Activated CD8-positive, alpha-beta memory T cell treated with anti-CD3 and anti-CD28 coated beads for 24 hours (primary cell): ENCODE measurements around the gene PRKRIP1.
"Not testable (repeated sequence)": the region's sequence is repeated elsewhere in the genome, so short reads cannot be mapped to it uniquely, and the experiment has no call there.

Experiments used
- DNase-seq: peaks from one replicate; pipeline ENCODE4 v3.0.0-alpha.2; 2020

The PRKRIP1 gene

GRCh38 chr7:102404005-102404861 lies 8.1 kb downstream of the PRKRIP1 start:
- peak; percentile 68 for DNase-seq

DNA sequence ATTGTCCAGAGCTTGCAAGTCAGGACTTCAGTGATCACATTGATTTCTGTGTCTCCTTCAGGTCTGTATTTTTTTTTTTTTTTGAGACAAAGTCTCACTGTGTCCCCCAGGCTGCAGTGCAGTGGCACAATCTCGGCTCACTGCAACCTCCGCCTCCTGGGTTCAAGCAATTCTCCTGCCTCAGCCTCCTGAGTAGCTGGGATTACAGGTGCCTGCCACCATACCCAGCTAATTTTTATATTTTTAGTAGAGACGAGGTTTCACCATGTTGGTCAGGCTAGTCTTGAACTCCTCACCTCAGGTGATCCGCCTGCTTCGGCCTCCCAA lies 8.7 kb downstream of the PRKRIP1 start:
- DNase-seq = not testable (repeated sequence)

GRCh38 chr7:102407910-102408309 lies 11.7 kb downstream of the PRKRIP1 start:
- no peak for DNase-seq

- not testable (repeated sequence) for DNase-seq
Measured at GRCh38 chr7:102408530-102408929, 12.4 kb downstream of the PRKRIP1 start.

GRCh38 chr7:102409340-102409739 lies 13.2 kb downstream of the PRKRIP1 start:
- DNase-seq = no peak

DNA sequence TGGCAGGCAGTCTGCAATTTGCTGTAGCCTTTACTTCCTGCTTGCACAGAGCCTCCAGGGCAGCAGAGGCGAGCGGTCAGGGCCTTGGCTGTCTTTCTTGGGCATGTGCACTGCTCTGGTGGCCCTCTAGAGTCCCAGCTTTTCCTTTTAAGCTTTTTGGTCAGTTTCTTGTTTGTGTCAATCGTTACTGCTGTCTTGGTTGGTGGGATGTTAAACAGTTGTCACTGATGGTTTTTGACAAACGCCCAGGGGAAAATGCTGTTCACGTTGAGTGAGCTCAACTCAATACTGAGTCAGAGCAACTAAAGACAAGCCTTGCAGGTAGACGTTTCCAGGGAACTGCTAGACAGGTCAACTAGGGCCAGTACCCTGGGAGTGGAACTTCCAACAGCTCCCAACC lies 14.0 kb downstream of the PRKRIP1 start:
- DNase-seq = no peak

DNA sequence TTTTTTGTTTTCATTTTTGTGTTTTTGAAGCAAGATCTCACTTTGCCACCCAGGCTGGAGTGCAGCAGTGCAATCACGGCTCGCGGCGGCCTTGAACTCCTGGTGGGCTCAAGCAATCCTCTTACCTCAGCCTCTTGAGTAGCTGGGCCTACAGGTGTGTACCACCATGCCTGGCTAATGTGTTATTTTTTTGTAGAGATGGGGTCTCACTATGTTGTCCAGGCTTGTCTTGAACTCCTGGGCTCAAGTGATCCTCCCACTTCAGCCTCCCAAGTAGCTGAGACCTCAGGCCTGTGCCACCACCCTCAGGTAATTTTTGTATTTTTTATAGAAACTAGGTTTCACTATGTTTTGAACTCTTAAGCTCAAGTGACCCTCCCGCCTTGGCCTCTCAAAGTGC lies 14.8 kb downstream of the PRKRIP1 start:
- no peak for DNase-seq

GRCh38 chr7:102412548-102412947 lies 16.4 kb downstream of the PRKRIP1 start:
- DNase-seq = peak; percentile 73

- no peak for DNase-seq
Measured at GRCh38 chr7:102413091-102413490, 16.9 kb downstream of the PRKRIP1 start.

DNA sequence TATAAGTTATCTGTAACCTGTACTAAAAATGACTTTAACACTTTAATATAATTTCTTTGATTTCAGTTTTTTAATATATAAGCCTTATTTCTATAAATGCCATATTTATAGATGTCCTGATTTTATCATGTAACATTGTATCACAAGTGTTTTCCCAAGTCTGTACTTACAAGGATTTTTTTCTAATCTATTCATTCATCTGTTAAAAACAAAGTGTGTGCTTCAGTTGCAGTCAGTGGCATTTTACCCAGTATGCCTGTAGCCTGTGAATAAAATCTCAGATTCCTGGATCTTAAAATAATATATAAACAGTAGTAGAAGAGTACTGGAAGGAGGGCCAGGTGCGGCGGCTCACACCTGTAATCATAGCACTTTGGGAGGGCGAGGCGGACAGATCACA lies 17.4 kb downstream of the PRKRIP1 start:
- DNase-seq = no peak

DNA sequence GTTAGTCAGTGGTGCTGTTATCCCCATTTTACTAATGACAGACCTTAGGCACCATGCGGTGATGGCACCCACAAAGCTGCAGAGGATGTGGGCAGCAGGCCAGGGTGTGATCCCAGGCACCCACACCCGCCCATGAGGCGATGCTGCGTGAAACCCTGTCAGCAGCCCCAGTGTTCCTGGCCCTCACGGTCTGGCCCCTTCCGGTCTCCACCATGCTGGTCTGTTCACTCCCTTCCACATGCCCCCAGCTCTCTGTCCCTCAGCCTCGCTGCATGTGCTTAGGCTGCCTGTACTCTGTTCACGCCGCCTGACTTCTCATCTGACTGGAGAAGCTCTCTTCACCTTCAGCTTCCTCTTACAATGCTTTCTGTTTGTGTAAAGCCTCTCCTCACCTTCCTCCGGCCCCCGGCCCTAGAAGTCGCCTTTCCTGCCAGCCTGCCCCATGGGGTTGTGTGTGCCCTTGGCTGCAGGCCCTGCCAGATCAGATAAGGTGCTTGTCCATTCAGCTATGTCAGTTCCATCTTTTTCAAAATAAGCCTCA lies 19.6 kb downstream of the PRKRIP1 start:
- peak; percentile 86 for DNase-seq

DNA sequence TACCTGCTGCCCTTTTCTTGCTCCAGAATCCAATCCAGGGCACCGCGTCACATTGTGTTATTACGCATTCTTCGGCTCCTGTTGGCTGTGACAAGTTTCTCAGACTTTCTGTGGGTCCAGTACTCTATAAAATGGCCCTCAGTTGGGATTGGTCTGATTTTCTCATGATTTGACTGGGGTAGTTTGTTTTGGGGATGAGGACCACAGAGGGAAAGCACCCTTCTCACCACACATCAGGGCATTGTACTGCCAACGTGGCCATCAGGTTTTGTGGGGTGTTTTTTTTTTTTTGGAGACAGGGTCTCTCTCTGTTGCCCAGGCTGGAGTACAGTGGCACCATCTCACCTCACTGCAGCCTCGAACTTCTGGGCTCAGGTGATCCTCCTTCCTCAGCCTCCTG lies 20.2 kb downstream of the PRKRIP1 start:
- no peak for DNase-seq

DNA sequence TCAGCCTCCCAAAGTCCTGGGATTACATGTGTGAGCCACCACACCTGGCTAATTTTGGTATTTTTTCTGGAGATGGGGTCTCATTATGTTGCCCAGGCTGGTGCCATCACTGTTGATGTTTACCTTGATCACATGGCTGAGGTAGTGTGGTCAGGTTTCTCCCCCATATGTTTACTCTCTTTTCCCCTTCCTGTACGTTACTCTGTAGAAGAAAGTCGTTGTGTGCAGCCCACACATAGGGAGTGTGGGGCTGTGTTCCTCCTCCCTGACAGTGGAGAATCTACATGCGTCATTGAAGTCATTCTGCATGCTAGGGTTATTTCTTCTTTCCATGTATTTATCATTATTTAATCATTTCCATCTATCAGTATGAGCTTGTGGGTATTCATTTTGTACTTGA lies 20.9 kb downstream of the PRKRIP1 start:
- DNase-seq = no peak

DNA sequence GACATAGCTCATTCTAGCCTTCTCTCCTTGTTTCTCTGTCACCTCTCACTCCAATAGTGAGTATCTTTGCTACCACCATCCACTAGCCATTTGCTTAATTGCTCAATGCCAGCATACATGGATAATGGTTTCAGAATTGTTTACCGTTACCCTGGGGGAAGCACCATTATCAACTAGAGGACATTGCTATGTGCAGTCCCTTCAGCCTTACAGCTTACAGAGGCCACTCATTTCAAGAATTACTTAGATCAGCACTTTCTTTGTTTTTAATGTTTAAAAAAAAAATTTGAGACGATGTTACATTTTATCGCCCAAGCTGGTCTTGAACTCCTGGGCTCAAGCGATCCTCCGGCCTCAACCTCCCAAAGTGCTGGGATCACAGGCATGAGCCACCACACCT lies 22.4 kb downstream of the PRKRIP1 start:
- DNase-seq = no peak

DNA sequence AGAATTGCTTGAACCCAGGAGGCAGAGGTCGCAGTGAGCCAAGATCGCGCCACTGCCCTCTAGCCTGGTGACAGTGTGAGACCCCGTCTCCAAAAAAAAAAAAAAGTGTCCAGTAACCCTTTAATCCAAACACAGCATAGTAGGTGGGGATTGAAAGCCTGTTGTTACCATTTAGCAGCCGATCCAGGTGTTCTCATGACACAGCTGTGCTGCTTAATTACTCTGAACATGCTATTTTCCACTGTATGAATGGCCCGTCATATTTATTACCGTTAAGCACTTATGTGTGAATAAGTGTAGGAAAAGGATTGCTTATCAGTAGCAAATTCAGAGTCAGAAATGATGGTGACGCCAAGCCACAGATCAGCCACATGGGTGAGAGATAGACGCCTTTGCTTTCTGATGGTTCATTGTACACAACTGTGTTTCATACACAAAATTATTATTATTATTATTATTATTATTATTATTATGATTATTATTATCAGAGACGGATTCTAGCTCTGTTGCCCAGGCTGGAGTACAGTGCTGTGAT lies 25.6 kb downstream of the PRKRIP1 start:
- no peak for DNase-seq

DNA sequence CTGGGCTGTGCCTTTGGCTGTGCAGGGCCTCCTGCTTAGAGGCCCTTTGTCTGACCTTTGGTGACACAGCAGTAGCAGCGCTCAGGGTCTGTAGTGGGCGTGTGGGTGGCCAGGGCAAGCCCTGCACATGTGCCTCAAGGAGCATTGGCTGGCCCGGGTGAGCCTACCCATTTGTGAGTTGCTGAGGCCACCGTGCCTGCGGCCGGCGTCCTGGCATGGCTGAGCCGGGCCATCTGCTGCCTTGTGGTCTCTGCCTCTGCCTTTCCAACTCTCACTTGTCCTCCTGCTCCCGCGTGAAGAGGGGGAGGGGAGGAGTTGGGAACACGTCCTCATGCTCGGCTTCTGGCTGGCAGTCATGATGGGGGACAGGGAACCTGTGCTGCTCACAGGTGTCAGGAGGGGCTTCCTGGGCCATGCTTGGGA lies 28.0 kb downstream of the PRKRIP1 start:
- no peak for DNase-seq

DNA sequence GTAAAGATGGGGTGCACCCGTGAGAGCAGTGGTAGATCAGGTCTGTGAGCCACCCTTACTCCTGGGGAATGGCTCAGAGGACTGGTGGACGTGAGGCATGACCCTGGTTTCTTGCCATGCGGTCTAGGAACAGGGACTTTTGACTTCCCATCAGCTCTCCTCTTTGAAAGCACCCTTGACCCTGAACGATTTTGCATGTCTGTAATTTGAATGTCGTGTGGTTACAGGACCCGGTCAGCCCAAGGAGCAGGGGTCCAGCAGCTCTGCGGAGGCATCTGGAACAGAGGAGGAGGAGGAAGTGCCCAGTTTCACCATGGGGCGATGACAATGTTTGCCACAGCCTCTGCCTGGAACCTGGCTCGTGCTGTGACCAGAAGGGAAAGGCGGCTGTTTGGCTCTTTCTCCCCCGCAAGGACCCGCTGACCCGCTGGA lies 28.6 kb downstream of the PRKRIP1 start:
- DNase-seq = no peak

DNA sequence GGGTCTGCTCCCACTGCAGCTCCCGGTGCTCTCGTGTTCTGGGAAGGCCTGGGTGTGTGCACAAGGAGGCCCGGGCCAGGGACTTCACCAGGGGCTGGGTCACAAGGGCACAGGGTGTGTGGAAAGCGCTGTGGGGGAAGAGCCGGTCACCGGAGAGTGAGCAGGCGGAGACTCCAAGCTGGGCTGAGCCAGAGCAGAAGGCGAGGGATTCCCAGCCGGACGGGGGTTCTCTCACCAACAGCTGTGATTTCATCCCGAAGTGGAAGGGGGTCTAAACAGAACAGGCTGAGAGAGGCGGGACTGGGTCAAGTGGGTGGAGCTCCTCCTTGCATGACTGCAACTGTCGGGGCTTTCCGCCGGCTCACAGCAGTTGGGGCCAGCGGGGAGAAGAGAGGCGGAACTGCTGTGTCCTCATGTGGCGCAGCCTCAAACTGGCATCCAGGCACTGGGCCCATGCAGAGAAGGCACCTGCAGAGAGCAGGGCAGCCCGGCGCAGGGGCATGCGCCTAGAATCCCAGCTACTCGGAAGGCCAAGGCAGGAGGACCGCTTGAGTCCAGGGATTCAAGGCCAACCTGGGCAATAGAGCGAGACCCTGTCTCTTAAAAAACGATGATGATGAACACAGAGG lies 29.6 kb downstream of the PRKRIP1 start:
- peak; percentile 93 for DNase-seq

- DNase-seq = peak; percentile 88
Measured at GRCh38 chr7:102426268-102427018, 30.3 kb downstream of the PRKRIP1 start.

DNA sequence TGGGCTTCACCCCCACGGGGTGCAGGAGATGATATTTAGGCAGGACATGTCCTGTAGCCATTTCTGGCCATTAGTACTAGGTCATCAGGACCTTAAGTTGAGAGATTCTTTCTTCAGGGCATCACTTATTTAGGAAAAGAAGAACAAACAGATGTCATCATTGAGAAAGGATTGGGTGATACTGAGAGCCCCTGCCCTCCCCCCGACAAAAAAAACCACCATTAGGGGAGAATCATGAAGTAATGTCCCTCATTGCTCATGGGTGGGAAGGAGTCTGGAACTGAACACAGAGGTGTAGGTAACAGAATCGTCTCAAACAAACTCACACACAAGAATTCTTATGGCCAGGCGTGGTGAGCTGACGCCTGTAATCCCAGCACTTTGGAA lies 30.8 kb downstream of the PRKRIP1 start:
- no peak for DNase-seq

GRCh38 chr7:102429141-102429899 lies 33.2 kb downstream of the PRKRIP1 start:
- no peak for DNase-seq

GRCh38 chr7:102431617-102432298 lies 35.6 kb downstream of the PRKRIP1 start:
- DNase-seq = peak; percentile 78
